Measurements from ENCODE around the gene USB1. TPM values are rescaled to one million over a fixed set of nuclear protein-coding genes. Genes with fewer than 3 reads are reported as not detected.

Gene USB1
- total and polyA plus RNA-seq, 3 donors from 2014 or later = 39.7 to 63.7 (median 62.4) TPM

DNA sequence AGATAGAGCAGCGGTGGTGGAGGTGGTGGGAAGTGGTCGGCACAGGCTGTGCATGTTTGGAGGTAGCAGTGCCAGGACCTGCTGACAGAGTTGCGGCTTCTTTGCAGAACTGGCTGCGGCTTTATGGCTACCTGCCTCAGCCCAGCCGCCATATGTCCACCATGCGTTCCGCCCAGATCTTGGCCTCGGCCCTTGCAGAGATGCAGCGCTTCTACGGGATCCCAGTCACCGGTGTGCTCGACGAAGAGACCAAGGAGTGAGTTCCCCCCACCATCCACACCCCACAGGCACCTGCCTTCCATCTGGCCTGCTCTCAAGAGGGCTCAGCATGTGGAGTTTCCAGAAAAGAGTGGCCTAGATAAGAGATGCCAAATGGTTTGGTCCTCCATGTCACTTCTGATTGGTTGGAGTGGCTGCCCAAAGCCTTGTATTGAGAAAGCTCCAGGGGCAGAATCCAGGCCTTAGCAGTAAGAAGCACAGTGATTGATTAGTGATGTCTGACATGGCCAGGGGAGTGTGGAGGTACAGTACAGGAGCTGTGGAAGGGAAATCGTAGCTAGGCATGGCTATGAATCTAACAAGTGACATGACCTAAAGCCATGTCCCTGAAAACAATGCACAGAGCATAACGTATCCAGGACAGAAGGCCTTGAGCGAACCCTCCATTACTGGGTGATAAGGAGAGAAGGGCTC lies 36.3 kb downstream of the USB1 start:
- TF ChIP-seq, protein P1, sequence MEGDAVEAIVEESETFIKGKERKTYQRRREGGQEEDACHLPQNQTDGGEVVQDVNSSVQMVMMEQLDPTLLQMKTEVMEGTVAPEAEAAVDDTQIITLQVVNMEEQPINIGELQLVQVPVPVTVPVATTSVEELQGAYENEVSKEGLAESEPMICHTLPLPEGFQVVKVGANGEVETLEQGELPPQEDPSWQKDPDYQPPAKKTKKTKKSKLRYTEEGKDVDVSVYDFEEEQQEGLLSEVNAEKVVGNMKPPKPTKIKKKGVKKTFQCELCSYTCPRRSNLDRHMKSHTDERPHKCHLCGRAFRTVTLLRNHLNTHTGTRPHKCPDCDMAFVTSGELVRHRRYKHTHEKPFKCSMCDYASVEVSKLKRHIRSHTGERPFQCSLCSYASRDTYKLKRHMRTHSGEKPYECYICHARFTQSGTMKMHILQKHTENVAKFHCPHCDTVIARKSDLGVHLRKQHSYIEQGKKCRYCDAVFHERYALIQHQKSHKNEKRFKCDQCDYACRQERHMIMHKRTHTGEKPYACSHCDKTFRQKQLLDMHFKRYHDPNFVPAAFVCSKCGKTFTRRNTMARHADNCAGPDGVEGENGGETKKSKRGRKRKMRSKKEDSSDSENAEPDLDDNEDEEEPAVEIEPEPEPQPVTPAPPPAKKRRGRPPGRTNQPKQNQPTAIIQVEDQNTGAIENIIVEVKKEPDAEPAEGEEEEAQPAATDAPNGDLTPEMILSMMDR (IDR thresholded peaks at IDR 0.05) = no peak
- TF ChIP-seq POLR2A (IDR thresholded peaks at IDR 0.05) = no peak
- no peaks in the 10 kb centered on the region for H3K9me3 ChIP-seq
- no peak overlapping the region for H3K4me3 ChIP-seq
- DNase-seq = no peak
- 94 to 95% methylated on average over 16 of the region's 16 CpGs for WGBS, 2 donors
- H3K27ac ChIP-seq = no peak overlapping the region
- H3K27me3 ChIP-seq = no peaks in the 10 kb centered on the region
- H3K36me3 ChIP-seq (ENCODE audit: low read depth, missing control alignments) = no peaks in the 10 kb centered on the region
- intact Hi-C loops (cut with DNase I; ENCODE audit: low total_unique reads) = no loop called here
- H3K4me1 ChIP-seq = peaks cover 30% of the 10 kb centered on the region

GRCh38 chr16:58038219-58038641 lies 37.0 kb downstream of the USB1 start:
- no peak overlapping the region for H3K27ac ChIP-seq
- TF ChIP-seq, protein P1 (IDR thresholded peaks at IDR 0.05) = no peak
- TF ChIP-seq POLR2A (IDR thresholded peaks at IDR 0.05) = no peak
- H3K4me3 ChIP-seq = no peak overlapping the region
- no peaks in the 10 kb centered on the region for H3K9me3 ChIP-seq
- no peaks in the 10 kb centered on the region for H3K27me3 ChIP-seq
- 94 to 95% methylated on average over 20 of the region's 20 CpGs for WGBS, 2 donors
- peaks cover 28% of the 10 kb centered on the region for H3K4me1 ChIP-seq
- intact Hi-C loops (cut with DNase I; ENCODE audit: low total_unique reads) = no loop called here
- H3K36me3 ChIP-seq (ENCODE audit: low read depth, missing control alignments) = no peaks in the 10 kb centered on the region
- no peak for DNase-seq

- no peak overlapping the region for H3K4me3 ChIP-seq
- no peak overlapping the region for H3K27ac ChIP-seq
- WGBS, 2 donors = 92% methylated on average over 20 to 26 of the region's 26 CpGs
- no peaks in the 10 kb centered on the region for H3K27me3 ChIP-seq
- TF ChIP-seq, protein P1 (IDR thresholded peaks at IDR 0.05) = no peak
- no peak for TF ChIP-seq POLR2A (IDR thresholded peaks at IDR 0.05)
- H3K36me3 ChIP-seq (ENCODE audit: low read depth, missing control alignments) = no peaks in the 10 kb centered on the region
- H3K4me1 ChIP-seq = peaks cover 18% of the 10 kb centered on the region
- intact Hi-C loops (cut with DNase I; ENCODE audit: low total_unique reads) = no loop called here
- no peaks in the 10 kb centered on the region for H3K9me3 ChIP-seq
- no peak for DNase-seq
Observed at GRCh38 chr16:58039829-58040495, 38.8 kb downstream of the USB1 start.

DNA sequence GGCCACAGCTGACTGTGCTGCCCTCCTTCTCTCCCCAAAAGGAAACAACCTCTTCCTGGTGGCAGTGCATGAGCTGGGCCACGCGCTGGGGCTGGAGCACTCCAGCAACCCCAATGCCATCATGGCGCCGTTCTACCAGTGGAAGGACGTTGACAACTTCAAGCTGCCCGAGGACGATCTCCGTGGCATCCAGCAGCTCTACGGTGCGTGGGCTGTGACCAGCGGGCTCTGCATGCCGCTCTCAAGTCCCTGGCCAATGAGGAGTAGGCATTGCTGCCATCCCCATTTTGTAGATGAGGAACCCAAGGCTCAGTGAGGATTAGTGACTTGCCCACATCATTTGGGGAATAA lies 39.3 kb downstream of the USB1 start:
- peaks cover 13% of the 10 kb centered on the region for H3K4me1 ChIP-seq
- no peaks in the 10 kb centered on the region for H3K9me3 ChIP-seq
- H3K27ac ChIP-seq = no peak overlapping the region
- no peak overlapping the region for H3K4me3 ChIP-seq
- H3K27me3 ChIP-seq = no peaks in the 10 kb centered on the region
- H3K36me3 ChIP-seq (ENCODE audit: low read depth, missing control alignments) = no peaks in the 10 kb centered on the region
- DNase-seq = no peak
- WGBS, 2 donors = 88 to 89% methylated on average over 11 to 12 of the region's 12 CpGs
- intact Hi-C loops (cut with DNase I; ENCODE audit: low total_unique reads) = no loop called here
- TF ChIP-seq, protein P1 (IDR thresholded peaks at IDR 0.05) = no peak
- no peak for TF ChIP-seq POLR2A (IDR thresholded peaks at IDR 0.05)
